IPS-NIHi7 (cell line): ENCODE measurements around the gene NANOS2.
A peak's percentile ranks its signal among the peaks of the same experiment; 100 is the strongest.
"Not testable (repeated sequence)": the region's sequence is repeated elsewhere in the genome, so short reads cannot be mapped to it uniquely, and the experiment has no call there.

Source experiments
- DNase-seq: peaks from one replicate; pipeline ENCODE4 v3.0.0; 2012; ENCODE audit warnings: mixed read lengths; ENCODE audit errors: extremely low spot score

The NANOS2 gene

DNA sequence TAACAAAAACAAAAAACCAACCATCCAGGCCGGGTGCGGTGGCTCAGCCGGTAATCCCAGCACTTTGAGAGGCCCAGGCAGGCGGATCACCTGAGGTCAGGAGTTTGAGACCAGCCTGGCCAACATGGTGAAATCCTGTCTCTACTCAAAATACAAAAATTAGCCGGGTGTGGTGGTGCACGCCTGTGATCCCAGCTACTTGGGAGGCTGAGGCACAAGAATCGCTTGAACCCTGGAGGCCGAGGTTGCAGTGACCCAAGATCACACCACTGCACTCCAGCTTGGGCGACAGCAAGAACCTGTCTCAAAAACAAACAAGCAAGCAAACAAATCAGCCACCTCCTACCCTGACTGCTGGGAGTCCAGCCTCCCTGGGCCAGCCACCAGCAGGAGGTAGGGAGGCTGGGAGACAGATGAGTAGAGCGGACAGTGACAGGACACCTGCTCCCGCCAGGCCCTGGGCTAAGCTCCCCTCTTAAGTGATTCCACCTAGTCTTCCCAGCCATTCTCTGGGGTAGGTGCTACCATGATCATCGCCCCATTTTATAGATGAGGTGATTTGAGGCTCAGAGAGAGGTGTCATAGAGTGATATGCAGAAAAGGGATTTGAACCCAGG lies 18.5 kb downstream of the NANOS2 start:
- not testable (repeated sequence) for DNase-seq

GRCh38 chr19:45895519-45895972 lies 19.0 kb downstream of the NANOS2 start:
- DNase-seq, result no peak

GRCh38 chr19:45890877-45891276 lies 23.7 kb downstream of the NANOS2 start:
- DNase-seq, result no peak

DNA sequence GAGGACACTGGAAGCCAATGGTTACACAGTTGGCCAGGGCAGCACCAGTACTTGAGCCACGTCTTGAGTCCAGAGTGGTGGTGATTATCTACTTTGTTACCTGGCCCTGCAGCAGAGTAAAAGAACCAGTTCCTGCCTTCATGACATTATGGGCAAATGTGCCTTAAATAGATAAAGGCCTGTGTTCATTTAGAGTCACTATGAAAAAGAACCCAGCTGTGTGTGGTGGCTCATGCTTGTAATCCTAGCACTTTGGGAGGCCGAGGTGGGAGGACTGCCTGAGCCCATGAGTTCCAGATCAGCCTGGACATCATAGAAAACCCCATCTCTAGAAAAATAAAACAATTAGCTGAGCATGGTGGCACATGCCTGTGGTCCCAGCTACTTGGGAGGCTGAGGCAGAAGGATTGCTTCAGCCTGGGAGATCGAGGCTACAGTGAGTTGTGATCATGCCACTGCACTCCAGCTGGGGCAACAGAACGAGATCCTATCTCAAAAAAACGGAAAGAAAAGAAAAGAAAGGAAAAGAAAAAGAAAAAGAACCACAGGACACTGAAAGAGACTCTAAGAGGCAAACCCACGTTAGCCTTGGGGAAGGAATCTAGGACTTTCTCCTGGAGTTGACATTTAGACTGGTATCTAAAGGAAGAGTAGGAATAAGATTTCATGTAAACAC lies 25.2 kb downstream of the NANOS2 start:
- no peak for DNase-seq

- no peak for DNase-seq
These were observed 27.3 kb downstream of the NANOS2 start for GRCh38 chr19:45887200-45887710.

GRCh38 chr19:45886427-45887199 lies 28.0 kb downstream of the NANOS2 start:
- DNase-seq, result peak; percentile 90

DNA sequence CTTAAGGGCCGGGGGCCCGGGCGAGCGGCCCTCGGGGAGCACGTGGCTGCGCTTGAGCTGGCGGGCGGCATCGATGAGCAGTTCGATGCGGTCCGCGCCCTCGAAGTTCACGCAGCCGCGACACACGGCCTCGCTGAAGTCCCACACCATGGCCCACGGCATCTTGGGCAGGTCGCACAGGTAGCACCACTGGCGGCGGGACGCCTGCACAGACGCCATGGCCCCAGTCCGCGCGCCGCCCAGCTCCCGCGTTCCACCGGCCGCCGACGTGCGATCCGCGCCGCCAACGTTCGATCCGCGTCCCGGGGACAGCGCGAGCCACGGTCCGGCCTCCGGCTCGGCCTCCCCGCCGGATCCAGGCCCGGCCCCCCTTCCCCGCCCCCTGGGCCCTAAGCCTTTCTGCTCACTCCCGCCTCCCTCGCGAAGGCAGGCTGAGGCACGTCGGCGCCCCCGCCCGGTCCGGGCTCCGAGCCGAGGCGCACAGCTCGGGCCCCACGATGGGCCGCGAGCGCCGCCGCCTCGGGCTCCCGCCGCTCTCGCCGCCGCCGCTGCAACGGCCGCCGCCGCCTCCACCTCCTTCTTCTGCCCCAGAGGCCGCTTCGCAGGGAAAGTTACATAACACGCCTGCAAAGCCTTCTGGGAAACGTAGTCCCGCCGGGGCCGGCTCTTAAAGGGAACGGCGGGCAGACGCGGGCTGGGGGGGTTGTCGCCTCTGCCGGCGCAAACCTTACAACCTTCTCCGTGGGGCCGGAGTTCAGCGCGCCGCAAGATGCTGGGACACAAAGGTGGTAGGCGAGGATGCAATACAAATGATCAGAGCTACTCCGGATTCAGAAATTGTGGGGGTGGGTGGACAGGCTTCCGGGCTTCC lies 28.8 kb downstream of the NANOS2 start, which contains the start of gene IRF2BP1:
Gene IRF2BP1, minus strand, starts transcription at position 586 of the 871 bp plus-strand sequence. Its CDS starts 367 bp downstream, at position 219.
- DNase-seq, result peak; percentile 79

GRCh38 chr19:45884682-45885555 lies 29.7 kb downstream of the NANOS2 start:
- DNase-seq, result no peak

DNA sequence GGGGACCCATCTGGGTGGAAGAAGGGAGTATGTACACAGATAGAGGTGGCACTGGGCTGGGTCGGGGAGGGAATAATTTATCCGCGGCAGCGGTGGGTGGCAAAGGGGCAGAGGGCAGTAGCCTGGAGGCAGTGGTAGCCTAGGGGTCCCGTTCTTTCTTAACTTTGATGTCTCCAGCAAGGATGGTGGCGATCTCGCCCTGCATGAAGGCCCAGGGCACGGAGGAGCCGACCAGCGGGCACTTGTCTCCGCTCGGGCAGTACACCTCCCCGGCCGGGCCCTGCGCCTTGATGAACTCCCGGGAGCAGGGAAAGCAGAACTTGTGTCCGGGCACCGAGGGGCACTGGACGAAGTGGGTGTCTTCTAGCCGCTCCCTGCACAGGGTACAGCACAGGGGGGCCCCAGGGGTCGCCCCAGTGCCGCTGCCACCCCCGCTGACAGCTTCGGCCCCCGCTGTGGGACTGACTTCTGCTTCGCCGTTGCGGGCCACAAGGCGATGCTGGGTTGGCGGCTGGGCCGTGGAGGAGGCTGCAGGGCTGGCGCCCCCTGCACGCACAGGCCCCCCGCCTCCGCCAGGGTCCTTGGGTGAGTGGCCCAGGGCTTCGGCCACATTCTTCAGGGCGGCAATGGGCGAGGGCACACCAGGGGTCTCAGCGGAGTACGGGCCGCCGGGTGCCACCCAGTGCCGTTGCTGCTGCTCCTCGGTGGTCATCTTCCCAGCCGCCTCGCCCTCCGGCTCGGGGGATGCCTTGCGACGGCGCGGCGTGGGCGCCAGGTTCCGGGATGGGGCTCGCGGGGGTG lies 30.5 kb downstream of the NANOS2 start:
- no peak for DNase-seq

DNA sequence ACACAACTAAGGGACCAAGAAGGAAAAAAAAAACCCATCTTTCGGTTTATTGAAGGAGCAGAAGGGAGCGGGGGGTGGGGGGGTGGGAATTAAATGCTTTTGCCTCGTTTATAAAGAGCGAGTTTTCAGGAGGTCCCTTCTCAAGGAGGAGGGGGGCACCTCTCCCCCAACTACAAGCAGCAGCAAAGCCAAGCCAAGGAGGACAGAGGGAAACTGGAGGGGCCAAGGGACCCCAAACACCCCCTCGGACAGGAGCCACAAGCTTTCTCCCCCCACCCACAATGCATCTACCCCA lies 31.0 kb downstream of the NANOS2 start:
- no peak for DNase-seq

DNA sequence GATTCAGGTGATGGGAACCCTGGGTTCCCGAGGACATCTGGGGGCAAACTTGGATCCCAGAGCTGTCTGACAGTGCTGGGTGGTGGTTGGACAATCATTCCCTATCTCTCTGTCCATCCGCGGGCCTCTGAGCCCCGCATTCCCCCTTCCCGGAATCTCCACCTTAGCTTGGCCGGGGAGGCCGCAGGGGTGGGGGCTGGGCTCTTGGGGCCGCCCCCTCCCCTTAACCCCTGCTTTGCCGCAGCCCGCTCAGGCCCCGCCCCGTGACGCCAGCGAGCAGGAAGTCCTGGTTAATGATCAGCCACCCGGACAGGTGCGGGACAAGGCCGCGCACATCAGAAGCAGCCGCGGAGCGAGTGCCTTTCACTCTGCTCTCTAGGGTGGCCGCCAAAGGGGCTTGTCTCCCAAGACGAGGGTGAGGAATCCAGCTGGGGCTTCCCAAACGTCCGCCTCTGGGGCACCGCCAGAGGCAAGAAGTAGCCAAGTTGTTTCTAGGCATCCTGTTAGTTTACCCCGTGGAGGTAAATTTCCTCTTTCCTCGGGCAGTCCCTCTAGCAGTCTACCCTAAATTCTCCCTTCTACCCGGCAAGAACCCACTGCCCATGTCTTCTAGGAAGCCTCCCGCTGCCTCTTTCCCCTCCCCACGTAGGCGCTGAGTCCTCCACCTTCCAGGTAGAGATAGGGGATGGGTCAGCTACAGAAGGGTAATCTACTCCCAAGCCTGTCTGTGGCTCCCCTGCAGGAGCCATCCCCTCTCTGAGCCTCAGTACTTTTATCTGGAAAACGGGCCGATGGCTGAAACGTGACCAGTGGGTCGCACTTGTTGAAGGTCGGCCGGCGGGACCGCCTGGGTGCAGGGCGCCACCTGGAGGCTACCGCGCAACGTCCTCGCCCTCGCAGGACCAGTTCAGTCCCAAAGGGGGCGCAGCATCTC lies 31.7 kb downstream of the NANOS2 start:
- DNase-seq, result peak; percentile 83

GRCh38 chr19:45881909-45882528 lies 32.6 kb downstream of the NANOS2 start:
- no peak for DNase-seq

DNA sequence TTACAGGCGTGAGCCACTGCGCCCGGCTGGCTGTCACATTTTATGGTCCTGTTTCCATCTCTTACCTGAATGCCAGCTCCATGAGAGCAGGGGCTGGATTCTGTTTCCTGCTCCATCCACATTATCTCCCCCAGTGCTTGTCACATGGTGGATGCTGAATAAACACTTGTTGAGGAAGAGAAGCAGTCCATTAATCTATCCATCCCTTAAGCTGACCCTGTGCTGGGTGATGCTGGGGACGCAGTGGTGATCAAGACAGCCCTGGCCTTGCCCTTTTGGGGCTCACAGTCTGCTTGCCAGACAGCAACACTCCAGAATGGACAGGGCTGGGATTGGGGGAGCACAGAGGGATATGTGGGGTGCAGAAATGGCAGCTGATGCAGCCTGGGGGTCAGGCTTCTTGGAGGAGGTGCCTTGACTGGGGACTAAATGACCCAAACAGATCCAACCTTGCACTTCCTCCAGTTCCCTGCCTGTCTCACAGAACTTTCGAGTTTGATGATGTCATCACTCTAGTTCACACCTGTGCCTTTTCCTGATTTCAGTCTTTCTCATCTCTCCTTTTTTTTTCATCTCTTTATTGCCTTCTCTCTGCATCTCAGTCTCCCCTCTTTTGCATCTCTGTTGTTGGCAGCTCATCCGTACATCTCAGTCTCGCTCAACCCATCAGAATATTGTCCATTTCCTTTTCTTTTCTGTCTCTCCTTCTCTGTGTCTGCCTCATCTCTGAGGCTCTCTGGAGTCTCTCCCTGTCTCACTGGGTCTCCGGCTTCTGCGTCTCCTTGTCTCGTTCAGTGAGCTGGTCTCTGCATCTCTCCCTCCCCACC lies 33.3 kb downstream of the NANOS2 start:
- no peak for DNase-seq

DNA sequence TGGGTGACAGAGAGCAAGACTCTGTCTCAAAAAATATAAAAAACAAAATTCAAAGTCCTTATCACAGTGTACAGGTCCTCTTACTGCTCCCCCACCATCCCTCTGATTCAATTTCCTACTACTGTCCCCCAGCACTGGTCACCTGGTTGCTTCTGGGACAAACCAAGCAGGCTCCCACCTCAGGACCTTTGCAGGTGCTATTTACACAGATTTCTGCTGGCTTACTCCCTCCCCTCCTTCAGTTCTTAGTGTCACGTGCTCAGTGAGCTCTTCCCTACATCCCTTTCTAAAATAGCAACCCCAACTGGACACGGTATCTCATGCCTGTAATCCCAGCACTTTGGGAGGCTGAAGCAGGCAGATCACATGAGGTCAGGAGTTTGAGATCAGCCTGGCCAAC lies 34.6 kb downstream of the NANOS2 start:
- DNase-seq, result no peak

- no peak for DNase-seq
These were observed 35.5 kb downstream of the NANOS2 start for GRCh38 chr19:45879055-45879454.

DNA sequence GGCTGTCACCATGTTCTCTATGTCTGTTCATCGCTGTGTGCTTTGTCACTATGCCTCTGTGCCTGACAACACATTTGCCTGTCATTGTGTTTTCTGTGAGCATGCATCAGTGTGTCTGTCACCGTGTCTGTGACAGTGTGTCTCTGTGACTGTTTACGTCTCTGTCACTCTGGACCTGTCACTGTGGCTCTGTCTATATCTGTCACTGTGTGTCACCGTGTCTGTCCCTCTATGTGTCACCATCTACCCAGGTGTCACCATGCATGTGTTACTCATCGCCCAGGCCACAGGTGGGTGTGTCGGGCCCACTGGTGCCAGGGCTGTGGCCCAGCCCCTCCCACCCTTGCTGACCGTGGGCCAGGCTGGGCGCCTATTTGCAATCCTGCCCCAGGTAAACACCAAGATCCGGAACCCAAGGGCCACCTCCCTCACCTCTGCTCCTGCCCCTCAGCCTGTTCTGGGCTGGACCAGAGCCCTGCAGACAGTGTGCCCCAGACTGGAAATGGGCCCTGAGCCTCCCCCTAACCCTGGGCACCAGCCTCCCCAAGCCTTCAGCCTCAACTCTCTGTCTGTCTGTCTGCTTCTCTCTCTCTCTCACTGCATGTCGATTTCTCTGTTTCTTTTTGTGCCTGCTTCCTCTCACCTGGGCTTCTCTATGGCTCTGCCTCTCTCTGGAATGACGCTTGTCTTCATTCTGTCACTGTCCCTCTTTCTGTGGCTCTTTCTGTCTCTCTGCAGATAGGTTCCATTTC lies 36.4 kb downstream of the NANOS2 start:
- no peak for DNase-seq
